Stimulated activated naive B cell treated with anti-CD40 and anti-IgM and Interleukin-4, amounts not matched to agents 10 μg/mL and 1 μg/mL and 100 μg/mL, for 72 hours (primary cell): ENCODE measurements around the gene LGALS12.

Experiments used
- ATAC-seq, 2 donors: fragments of 150-1000 bp; cut with Tn5 transposase; replicated peaks; 2 replicates each; pipeline ENCODE4 v1.10.0; 2021; ENCODE audit warnings: moderate library complexity in 1 of 2
- DNase-seq: peaks from one replicate; pipeline ENCODE4 v3.0.0; 2021
- H3K27ac Mint-ChIP-seq: one replicate; pipeline ENCODE4 v1.8.0; 2022; ENCODE audit warnings: mild to moderate bottlenecking, mixed read lengths
- H3K27me3 Mint-ChIP-seq, 2 donors: one replicate each; pipeline ENCODE4 v1.8.0; 2022; ENCODE audit warnings: mixed read lengths in 2 of 2
- H3K36me3 Mint-ChIP-seq, 2 donors: one replicate each; pipeline ENCODE4 v1.8.0; 2022; ENCODE audit warnings: mixed read lengths in 2 of 2, mild to moderate bottlenecking in 1 of 2
- H3K4me1 Mint-ChIP-seq, 2 donors: one replicate each; pipeline ENCODE4 v1.8.0; 2022; ENCODE audit warnings: mixed read lengths in 2 of 2, mild to moderate bottlenecking in 1 of 2
- H3K4me3 Mint-ChIP-seq, 2 donors: one replicate each; pipeline ENCODE4 v1.8.0; 2022; ENCODE audit warnings: mild to moderate bottlenecking in 2 of 2, mixed read lengths in 2 of 2, moderate library complexity in 1 of 2
- H3K9me3 Mint-ChIP-seq, 2 donors: one replicate each; pipeline ENCODE4 v1.8.0; 2022; ENCODE audit warnings: mixed read lengths in 2 of 2, mild to moderate bottlenecking in 1 of 2

Gene LGALS12

GRCh38 chr11:63491636-63492372, 14.1 kb upstream of the LGALS12 start:
- H3K9me3 Mint-ChIP-seq, result peaks cover 3 to 4% of the 10 kb centered on the region in 2 donors
- ATAC-seq (no peak), DNase-seq (no peak)
- H3K36me3 Mint-ChIP-seq, result peaks cover 2 to 3% of the 10 kb centered on the region in 2 donors
- no peak overlapping the region for H3K4me3 Mint-ChIP-seq
- H3K27me3 Mint-ChIP-seq, result peaks cover 48 to 73% of the 10 kb centered on the region in 2 donors
- peaks cover 5 to 8% of the 10 kb centered on the region in 2 donors for H3K4me1 Mint-ChIP-seq
- H3K27ac Mint-ChIP-seq, result no peak overlapping the region

- H3K4me3 Mint-ChIP-seq, result no peak overlapping the region
- peaks cover 55 to 79% of the 10 kb centered on the region in 2 donors for H3K27me3 Mint-ChIP-seq
- ATAC-seq (no peak), DNase-seq (no peak)
- no peak overlapping the region for H3K27ac Mint-ChIP-seq
- peaks cover 5 to 8% of the 10 kb centered on the region in 2 donors for H3K4me1 Mint-ChIP-seq
- peaks cover 3 to 4% of the 10 kb centered on the region in 2 donors for H3K9me3 Mint-ChIP-seq
- peaks cover 2 to 3% of the 10 kb centered on the region in 2 donors for H3K36me3 Mint-ChIP-seq
Observed at GRCh38 chr11:63492441-63492840, 13.4 kb upstream of the LGALS12 start.

DNA sequence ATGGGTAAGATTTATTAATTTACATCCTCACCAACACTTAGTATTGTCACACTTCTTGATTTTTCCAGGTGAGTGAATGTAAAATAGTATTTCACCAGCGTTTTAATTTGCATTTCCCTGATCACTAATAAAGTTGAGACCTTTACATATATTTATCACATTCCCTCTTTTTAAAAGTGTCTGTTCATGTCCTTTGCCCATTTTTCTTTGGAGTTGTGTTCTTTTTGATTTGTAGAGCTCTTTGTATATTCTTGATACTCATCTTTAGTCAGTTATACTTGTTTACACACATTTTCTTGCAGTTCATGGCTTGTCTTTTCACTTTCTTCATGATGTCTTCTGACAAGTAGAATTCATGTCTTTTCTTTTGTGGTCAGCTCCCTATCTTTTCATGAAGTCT, 12.8 kb upstream of the LGALS12 start:
- Mint-ChIP-seq H3K9me3 (peaks cover 3 to 4% of the 10 kb centered on the region in 2 donors), H3K4me3 (no peak overlapping the region), H3K27me3 (peaks cover 62 to 86% of the 10 kb centered on the region in 2 donors), H3K27ac (no peak overlapping the region), H3K36me3 (peaks cover 2 to 3% of the 10 kb centered on the region in 2 donors), H3K4me1 (peaks cover 5 to 8% of the 10 kb centered on the region in 2 donors)
- DNase-seq, result no peak
- ATAC-seq, result no peak

GRCh38 chr11:63494975-63495374, 10.9 kb upstream of the LGALS12 start:
- no peak for DNase-seq
- Mint-ChIP-seq H3K27me3 (peaks cover 64 to 83% of the 10 kb centered on the region in 2 donors), H3K9me3 (peaks cover 12% of the 10 kb centered on the region in 2 donors), H3K27ac (no peak overlapping the region), H3K4me3 (no peak overlapping the region), H3K36me3 (peaks cover 2 to 3% of the 10 kb centered on the region in 2 donors), H3K4me1 (peaks cover 5 to 8% of the 10 kb centered on the region in 2 donors)
- ATAC-seq, result no peak

- Mint-ChIP-seq H3K9me3 (peaks cover 15 to 17% of the 10 kb centered on the region in 2 donors), H3K27me3 (peaks cover 37 to 39% of the 10 kb centered on the region in 2 donors), H3K36me3 (peaks cover 2 to 6% of the 10 kb centered on the region in 2 donors), H3K27ac (no peak overlapping the region), H3K4me1 (no peaks in the 10 kb centered on the region), H3K4me3 (no peak overlapping the region)
- DNase-seq (no peak), ATAC-seq (no peak)
Observed at GRCh38 chr11:63499874-63500273, 6.0 kb upstream of the LGALS12 start.

- H3K27me3 Mint-ChIP-seq, result peaks cover 38 to 42% of the 10 kb centered on the region in 2 donors
- peaks cover 2 to 6% of the 10 kb centered on the region in 2 donors for H3K36me3 Mint-ChIP-seq
- no peak overlapping the region for H3K27ac Mint-ChIP-seq
- no peak overlapping the region for H3K4me3 Mint-ChIP-seq
- no peak for ATAC-seq
- H3K9me3 Mint-ChIP-seq, result peaks cover 15 to 17% of the 10 kb centered on the region in 2 donors
- no peak for DNase-seq
- H3K4me1 Mint-ChIP-seq, result peaks cover 0 to 10% of the 10 kb centered on the region in 2 donors
Observed at GRCh38 chr11:63501236-63501635, 4.6 kb upstream of the LGALS12 start.

DNA sequence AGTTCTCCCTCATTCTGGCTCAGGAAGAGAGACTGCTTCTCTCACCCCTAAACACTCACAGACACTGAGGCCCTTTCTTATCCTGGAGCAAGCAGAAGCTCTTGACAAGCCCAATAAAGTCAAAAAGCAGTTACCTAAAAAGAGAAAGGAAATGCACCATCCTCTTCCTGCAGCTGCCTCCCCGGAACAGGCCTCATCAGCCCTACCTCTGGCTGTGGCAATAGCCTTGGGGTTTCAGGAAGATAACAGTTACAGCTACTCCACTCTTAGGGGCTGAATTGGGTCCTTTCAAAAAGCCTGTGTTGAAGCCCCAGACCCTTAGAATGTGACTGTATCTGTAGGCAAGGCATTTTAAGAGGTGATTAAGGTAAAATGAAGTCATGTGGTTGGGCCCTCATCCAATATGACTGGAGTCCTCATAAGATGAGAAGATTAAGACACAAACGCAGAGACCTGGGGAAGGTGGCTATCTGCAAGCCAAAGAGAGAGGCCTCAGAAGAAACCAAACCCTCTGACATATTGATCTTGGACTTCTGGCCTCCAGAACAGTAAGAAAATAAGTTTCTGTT, 3.5 kb upstream of the LGALS12 start:
- Mint-ChIP-seq H3K4me1 (peaks cover 0 to 13% of the 10 kb centered on the region in 2 donors), H3K36me3 (peaks cover 2 to 6% of the 10 kb centered on the region in 2 donors), H3K27me3 (peaks cover 38 to 44% of the 10 kb centered on the region in 2 donors), H3K4me3 (no peak overlapping the region), H3K27ac (no peak overlapping the region), H3K9me3 (peaks cover 15 to 17% of the 10 kb centered on the region in 2 donors)
- ATAC-seq (no peak), DNase-seq (no peak)

GRCh38 chr11:63503492-63503891, 2.4 kb upstream of the LGALS12 start:
- no peak for ATAC-seq

GRCh38 chr11:63504054-63504453, 1.8 kb upstream of the LGALS12 start:
- peaks cover 0 to 13% of the 10 kb centered on the region in 2 donors for H3K4me1 Mint-ChIP-seq
- no peak overlapping the region for H3K27ac Mint-ChIP-seq
- H3K27me3 Mint-ChIP-seq, result peaks cover 35 to 38% of the 10 kb centered on the region in 2 donors
- peaks cover 2 to 6% of the 10 kb centered on the region in 2 donors for H3K36me3 Mint-ChIP-seq
- DNase-seq (no peak), ATAC-seq (no peak)
- H3K9me3 Mint-ChIP-seq, result peaks cover 12 to 15% of the 10 kb centered on the region in 2 donors
- H3K4me3 Mint-ChIP-seq, result no peak overlapping the region

More at GRCh38 chr11:63503492-63503891, 2.4 kb upstream of the LGALS12 start:
- Mint-ChIP-seq H3K9me3 (peaks cover 15% of the 10 kb centered on the region in 2 donors), H3K36me3 (peaks cover 2 to 6% of the 10 kb centered on the region in 2 donors), H3K27ac (no peak overlapping the region), H3K4me1 (peaks cover 0 to 13% of the 10 kb centered on the region in 2 donors), H3K4me3 (no peak overlapping the region), H3K27me3 (peaks cover 37% of the 10 kb centered on the region in 2 donors)
- no peak for DNase-seq

DNA sequence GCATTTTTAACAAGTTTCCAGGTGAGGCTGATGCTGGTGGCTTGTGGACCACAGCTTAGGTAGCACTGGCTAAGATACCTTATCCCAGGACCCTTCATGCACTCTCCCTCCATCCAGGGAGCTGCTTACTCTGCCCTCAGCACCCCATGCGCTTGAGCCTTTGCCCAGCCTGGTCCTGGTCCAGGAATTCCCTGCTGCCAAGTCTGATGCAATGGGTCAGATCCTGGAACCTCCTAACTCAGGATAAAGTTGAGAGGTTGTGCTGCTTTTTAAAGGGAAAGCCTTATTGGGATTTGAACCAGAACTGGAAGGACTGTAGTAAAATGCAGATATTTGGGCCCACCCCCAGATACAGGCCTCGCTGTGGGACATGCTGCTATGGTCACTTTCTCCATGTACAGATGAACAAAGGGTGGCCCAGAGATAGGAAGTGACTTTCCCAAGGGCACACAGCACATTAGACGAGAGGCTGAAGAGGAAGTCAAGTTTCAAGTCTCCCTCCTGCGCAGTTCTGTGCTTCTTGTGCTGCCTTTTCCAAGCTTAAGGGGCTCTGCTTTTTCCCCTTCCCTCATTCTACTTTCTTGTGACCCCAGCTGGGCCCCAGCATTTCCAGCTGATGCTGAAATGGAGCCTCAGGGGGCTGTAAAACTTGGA, 824 bp upstream of the LGALS12 start:
- H3K4me3 Mint-ChIP-seq, result peak overlapping the region in 1 of 2 donors; percentile 17
- H3K27me3 Mint-ChIP-seq, result peaks cover 36 to 43% of the 10 kb centered on the region in 2 donors
- no peak for DNase-seq
- ATAC-seq, result no peak
- H3K9me3 Mint-ChIP-seq, result peaks cover 7 to 8% of the 10 kb centered on the region in 2 donors
- no peak overlapping the region for H3K27ac Mint-ChIP-seq
- H3K36me3 Mint-ChIP-seq, result peaks cover 2 to 6% of the 10 kb centered on the region in 2 donors
- H3K4me1 Mint-ChIP-seq, result peaks cover 0 to 13% of the 10 kb centered on the region in 2 donors

GRCh38 chr11:63506876-63507275, 992 bp downstream of the LGALS12 start:
- Mint-ChIP-seq H3K4me3 (no peak overlapping the region), H3K27ac (no peak overlapping the region), H3K4me1 (peaks cover 0 to 13% of the 10 kb centered on the region in 2 donors), H3K9me3 (no peaks in the 10 kb centered on the region), H3K27me3 (peaks cover 36 to 44% of the 10 kb centered on the region in 2 donors), H3K36me3 (no peaks in the 10 kb centered on the region)
- ATAC-seq (no peak), DNase-seq (no peak)

DNA sequence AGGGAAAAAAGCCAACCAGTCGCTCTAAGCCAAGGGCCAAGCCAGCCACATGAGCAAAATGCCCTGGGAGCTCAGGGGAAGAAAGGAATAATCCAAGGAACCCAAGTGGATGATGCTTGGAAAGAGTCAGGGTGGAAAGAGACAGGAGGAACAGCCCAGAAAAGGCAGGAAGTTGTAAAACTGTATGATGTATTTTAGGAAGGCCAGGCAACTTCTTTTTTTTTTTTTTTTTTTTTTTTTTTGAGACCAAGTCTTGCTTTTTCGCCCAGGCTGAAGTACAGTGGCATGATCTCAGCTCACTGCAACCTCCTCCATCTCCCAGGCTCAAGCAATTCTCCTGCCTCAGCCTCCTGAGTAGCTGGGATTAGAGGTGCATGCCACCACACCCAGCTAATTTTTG, 1.6 kb downstream of the LGALS12 start:
- no peaks in the 10 kb centered on the region for H3K9me3 Mint-ChIP-seq
- H3K27ac Mint-ChIP-seq, result no peak overlapping the region
- no peak overlapping the region for H3K4me3 Mint-ChIP-seq
- no peak for DNase-seq
- no peak for ATAC-seq
- no peaks in the 10 kb centered on the region for H3K36me3 Mint-ChIP-seq
- peaks cover 0 to 13% of the 10 kb centered on the region in 2 donors for H3K4me1 Mint-ChIP-seq
- peaks cover 36 to 44% of the 10 kb centered on the region in 2 donors for H3K27me3 Mint-ChIP-seq

GRCh38 chr11:63508009-63508408, 2.1 kb downstream of the LGALS12 start:
- Mint-ChIP-seq H3K4me1 (peaks cover 0 to 13% of the 10 kb centered on the region in 2 donors), H3K9me3 (no peaks in the 10 kb centered on the region), H3K27ac (no peak overlapping the region), H3K4me3 (no peak overlapping the region), H3K36me3 (no peaks in the 10 kb centered on the region), H3K27me3 (peaks cover 36 to 44% of the 10 kb centered on the region in 2 donors)
- DNase-seq (no peak), ATAC-seq (peak in 1 of 2 donors; percentile 42)

- Mint-ChIP-seq H3K4me3 (no peak overlapping the region), H3K4me1 (peaks cover 0 to 13% of the 10 kb centered on the region in 2 donors), H3K27ac (no peak overlapping the region), H3K9me3 (no peaks in the 10 kb centered on the region), H3K36me3 (no peaks in the 10 kb centered on the region), H3K27me3 (peaks cover 32 to 44% of the 10 kb centered on the region in 2 donors)
- ATAC-seq (no peak), DNase-seq (no peak)
Observed at GRCh38 chr11:63508745-63509144, 2.9 kb downstream of the LGALS12 start.
